GM21529 (cell line): Measurements from ENCODE around the gene CORO1C.
"Not testable (repeated sequence)": the region's sequence is repeated elsewhere in the genome, so short reads cannot be mapped to it uniquely, and the experiment has no call there.

Source experiments
- ATAC-seq: cut with Tn5 transposase; IDR thresholded peaks from one replicate; pipeline ENCODE4 v1.9.1; 2021; ENCODE audit not compliant: unreplicated experiment

CORO1C gene

GRCh38 chr12:108679106-108679681 lies 52.1 kb downstream of the CORO1C start:
- no peak for ATAC-seq

DNA sequence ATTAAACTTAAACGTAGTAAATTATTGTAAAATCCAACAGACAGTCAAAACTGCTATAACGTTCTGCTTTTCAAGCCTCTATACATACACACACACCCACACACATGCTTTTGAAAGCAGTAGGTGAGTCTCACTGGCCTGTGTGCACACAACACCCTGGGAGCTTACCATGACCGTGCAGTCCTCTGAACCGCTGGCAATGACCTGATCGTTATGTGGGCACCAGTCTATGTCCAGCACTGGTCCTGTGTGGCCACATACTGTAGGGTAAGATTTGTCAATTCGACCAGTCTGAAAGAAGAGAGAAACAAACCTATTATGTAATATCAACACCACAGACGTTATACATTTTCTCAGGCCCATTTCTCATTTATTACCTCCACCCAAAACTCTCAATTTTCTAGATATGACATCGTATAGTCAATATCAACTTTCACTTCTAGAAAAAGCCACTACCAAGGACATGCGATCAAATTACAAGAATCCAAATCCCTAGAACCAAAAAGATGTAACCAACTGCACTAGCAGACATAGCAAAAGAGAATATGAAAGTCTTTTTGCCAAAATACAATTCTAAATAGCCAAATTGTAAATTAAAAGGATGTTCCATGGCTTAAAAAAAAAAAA lies 53.1 kb downstream of the CORO1C start:
- no peak for ATAC-seq

- ATAC-seq: no peak
Observed at GRCh38 chr12:108677381-108677780, 53.9 kb downstream of the CORO1C start.

DNA sequence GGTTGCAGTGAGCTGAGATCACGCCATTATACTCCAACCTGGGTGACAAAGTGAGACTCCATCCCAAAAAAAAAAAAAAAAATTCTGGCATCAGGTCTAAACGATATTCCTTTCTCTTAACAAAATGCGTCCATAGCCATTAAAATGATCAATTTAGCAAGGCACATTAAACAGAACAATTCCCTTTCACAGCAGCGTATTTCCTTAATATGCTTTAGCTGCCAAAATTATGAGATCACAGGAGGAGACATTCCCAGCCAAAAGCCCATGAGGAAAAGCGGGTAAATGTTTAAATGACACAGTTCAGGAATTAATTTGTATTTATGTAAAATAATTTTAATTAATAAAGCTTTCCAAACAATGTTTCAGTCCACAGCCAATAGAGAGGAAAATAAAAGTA lies 54.6 kb downstream of the CORO1C start:
- ATAC-seq: no peak

DNA sequence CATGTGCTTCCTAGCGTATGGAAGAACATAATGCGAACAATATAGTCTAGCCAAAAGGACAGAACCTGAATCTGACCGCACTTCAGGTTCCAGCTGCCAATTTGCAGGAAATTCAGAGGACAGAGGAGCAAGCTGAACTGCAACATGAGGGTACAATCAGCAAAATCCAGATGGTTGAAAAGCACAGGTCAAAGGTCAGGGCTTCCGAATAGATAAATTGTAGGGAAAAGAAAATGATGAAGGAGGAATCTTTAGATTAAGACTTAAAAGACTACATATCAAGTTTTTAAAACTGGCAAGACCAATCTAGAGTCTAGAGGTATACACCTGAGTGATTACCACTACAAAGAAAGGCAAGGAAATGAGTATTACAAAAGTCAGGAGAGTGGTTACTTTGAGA lies 55.5 kb downstream of the CORO1C start:
- ATAC-seq: no peak

GRCh38 chr12:108672054-108672453 lies 59.3 kb downstream of the CORO1C start:
- no peak for ATAC-seq

DNA sequence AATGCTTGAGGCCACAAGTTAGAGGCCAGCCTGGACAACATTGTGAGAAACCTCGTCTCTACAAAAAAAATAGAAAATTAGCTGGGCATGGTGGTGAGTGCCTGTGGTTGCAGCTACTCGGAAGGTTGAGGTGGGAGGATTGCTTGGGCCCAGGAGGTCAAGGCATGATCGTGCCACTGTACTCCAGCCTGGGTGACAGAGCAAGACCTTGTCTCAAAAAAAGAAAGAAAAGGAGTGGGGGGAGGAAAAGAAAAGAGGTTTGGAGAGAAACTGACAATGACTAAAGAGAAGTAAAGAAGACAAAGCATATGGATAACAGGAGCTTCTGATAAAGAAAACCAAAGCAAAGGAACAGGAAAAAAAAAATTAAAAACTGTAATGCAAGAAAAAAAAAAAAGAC lies 60.2 kb downstream of the CORO1C start:
- ATAC-seq: no peak

DNA sequence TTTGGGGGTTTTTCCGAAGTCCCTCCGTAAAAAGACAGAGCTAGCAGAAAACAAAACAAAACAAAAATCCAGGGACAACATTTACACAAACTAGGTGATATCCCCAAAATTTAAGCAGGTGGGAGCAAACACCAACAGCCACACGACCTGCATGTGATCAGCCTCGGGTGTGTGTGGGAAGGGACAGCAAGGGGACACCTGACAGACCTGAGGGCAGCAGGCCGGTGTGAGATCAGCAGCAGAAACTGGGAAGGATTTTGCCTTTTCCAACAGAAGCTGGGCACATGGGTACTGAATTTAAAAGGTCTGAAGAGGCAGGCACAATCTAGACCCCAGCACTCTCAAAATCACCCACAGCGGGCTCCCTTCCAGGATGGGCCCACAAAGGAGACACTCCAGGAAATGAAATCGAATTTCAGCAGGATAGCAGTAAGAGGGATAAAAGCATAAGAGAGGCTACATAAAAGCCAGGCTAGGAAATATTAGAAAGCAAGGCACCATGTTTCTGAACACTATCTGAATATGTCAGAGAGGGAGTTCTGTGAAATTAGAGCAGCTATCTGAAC lies 61.2 kb downstream of the CORO1C start:
- ATAC-seq: no peak

GRCh38 chr12:108668542-108668941 lies 62.8 kb downstream of the CORO1C start:
- ATAC-seq: no peak

GRCh38 chr12:108668063-108668462 lies 63.3 kb downstream of the CORO1C start:
- no peak for ATAC-seq

DNA sequence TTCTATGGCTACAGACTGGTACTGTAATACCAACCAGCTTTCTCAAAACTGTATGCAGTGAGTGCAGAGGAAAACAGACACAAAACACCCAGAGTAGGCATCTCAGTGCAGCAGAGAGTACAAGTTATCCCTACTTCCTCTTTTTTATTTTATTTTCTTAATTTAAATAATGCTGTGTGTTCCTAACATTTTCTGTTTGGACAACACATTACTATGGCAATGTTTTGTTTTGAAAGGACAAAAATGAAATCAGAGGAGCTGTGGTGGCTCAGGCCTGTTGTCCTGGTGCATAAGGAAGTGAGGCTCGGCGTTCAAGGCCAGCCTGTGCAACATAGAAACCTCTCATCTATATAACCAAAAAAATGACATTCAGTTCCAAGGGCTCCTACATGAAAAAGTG lies 64.0 kb downstream of the CORO1C start:
- ATAC-seq: no peak

- no peak for ATAC-seq
Observed at GRCh38 chr12:108666401-108666881, 64.9 kb downstream of the CORO1C start.

DNA sequence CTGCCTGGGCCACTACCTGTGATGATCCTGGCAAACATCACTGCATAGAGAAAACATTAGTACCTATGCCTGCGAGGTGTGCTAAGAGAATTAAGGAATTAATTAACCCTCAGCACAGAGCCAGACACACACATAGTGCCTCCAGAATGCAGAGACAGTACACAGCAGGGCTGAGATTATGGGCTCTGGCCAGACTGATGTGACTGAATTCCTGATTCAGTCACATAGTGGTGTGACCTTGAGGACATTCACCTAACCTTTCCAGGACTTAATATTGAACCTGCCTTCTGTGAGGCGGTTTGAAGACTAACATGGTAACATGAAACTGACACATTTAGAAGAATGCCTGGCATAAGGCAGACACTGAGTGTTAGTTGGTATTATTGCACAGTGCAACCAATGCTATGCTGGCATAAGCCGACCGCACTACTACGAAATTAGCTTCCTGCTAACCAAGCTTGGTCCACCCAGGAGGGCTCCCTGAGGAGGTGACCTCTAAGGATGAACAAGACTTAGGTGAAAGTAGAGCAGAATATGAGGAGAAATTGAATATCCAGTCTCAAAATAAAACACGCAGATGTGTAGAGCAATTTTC lies 65.6 kb downstream of the CORO1C start:
- no peak for ATAC-seq

- peak; percentile 73 for ATAC-seq
Observed at GRCh38 chr12:108664338-108665258, 66.7 kb downstream of the CORO1C start.

DNA sequence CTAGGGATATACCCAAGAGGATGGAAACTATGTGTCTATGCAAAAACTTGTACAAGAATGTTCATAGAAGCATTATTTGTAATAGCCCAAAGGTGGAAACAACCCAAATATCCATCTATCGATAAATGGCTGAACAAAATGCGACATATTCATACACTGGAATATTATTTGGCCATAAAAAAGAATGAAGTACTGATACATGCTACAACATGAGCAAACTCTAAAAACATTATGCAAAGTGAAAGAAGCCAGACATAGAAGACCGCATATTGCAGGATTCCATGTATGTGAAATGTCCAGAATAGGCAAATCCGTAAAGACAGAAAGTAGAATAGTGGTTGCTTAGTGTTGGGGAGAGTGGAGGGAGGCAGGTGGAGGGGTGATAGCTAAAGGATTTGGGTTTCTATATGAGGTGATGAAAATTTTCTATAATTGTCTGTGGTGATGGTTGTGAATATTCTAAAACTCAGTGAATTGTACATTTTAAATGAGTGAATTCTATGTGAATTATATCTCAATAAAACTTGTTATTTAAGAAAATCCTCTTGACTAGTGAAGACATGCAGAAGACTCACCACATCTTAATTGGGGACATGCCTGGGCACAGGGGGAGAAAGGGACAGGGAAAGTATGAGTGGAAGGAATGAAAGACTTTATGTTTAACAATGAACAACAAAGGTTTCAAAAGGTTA lies 67.8 kb downstream of the CORO1C start:
- ATAC-seq: no peak

DNA sequence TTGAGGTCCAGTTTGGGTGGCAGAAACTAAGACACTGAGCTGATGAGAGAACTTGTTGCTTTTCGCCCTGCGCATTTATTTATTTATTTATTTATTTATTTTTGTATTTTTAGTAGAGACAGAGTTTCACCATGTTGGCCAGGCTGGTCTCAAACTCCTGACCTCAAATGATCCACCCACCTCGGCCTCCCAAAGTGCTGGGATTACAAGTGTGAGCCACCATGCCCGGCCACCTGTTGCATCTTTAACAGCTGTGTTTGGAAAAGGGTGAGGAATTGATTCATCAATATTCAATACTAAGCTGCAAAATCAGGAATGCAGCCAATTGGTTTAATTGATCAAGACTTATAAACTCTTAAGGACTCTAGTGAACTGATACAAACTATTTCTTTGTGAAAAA lies 73.2 kb downstream of the CORO1C start:
- ATAC-seq: not testable (repeated sequence)

- ATAC-seq: no peak
Observed at GRCh38 chr12:108657130-108657745, 74.1 kb downstream of the CORO1C start.

DNA sequence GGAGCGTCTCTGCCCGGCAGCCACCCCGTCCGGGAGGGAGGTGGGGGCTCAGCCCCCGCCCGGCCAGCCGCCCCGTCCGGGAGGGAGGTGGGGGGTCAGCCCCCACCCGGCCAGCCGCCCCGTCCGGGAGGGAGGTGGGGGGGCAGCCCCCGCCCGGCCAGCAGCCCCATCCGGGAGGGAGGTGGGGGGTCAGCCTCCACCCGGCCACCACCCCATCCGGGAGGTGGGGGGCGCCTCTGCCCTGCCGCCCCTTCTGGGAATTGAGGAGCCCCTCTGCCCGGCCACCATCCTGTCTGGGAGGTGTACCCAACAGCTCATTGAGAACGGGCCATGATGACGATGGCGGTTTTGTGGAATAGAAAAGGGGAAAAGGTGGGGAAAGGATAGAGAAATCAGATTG lies 75.1 kb downstream of the CORO1C start:
- not testable (repeated sequence) for ATAC-seq

DNA sequence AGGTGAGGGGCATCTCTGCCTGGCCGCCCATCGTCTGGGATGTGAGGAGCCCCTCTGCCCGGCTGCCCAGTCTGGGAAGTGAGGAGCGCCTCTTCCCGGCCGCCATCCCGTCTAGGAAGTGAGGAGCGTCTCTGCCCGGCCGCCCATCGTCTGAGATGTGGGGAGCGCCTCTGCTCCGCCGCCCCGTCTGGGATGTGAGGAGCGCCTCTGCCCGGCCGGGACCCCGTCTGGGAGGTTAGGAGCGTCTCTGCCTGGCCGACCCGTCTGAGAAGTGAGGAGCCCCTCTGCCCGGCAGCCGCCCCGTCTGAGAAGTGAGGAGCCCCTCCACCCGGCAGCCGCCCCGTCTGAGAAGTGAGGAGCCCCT lies 75.5 kb downstream of the CORO1C start:
- ATAC-seq: not testable (repeated sequence)

DNA sequence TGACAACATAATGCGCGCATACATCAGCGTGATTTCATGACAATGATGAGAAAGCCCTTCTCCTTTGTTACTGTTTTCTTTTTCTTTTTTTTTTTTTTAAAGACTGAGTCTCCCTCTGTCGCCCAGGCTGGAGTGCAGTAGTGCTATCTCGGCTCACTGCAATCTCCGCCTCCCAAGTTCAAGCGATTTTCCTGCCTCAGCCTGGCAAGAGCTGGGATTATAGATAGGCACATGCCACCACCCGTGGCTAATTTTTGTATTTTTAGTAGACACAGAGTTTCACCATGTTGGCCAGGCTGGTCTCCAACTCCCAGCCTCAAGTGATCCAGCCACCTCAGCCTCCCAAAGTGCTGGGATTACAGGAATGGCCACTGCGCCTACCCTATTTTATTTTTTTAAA lies 76.7 kb downstream of the CORO1C start:
- ATAC-seq: not testable (repeated sequence)
